Activated CD8-positive, alpha-beta memory T cell treated with anti-CD3 and anti-CD28 coated beads, Interleukin-2, amount 50 U/mL, for 48 hours (primary cell): ENCODE data around the gene SLC52A3.
"Not testable (repeated sequence)": the region's sequence is repeated elsewhere in the genome, so short reads cannot be mapped to it uniquely, and the experiment has no call there.

Source experiments
- DNase-seq: peaks from one replicate; pipeline ENCODE4 v3.0.0-alpha.2; 2020

Gene SLC52A3

GRCh38 chr20:768426-768978 lies at the start of gene SLC52A3:
Gene SLC52A3, minus strand, starts transcription at chr20:768500. Its CDS starts 2,726 bp downstream, at chr20:765774.
- no peak for DNase-seq

GRCh38 chr20:815914-816606 lies 47.8 kb upstream of the SLC52A3 start:
- DNase-seq, result peak; percentile 79

- no peak for DNase-seq
Measured at GRCh38 chr20:815226-815625, 46.9 kb upstream of the SLC52A3 start.

- DNase-seq, result no peak
Measured at GRCh38 chr20:813390-813789, 45.1 kb upstream of the SLC52A3 start.

- not testable (repeated sequence) for DNase-seq
Measured at GRCh38 chr20:812435-812814, 44.1 kb upstream of the SLC52A3 start.

GRCh38 chr20:811776-812434 lies 43.6 kb upstream of the SLC52A3 start:
- DNase-seq, result not testable (repeated sequence)

- no peak for DNase-seq
Measured at GRCh38 chr20:805713-806112, 37.4 kb upstream of the SLC52A3 start.

- DNase-seq, result no peak
Measured at GRCh38 chr20:801678-802077, 33.4 kb upstream of the SLC52A3 start.

GRCh38 chr20:800026-800425 lies 31.7 kb upstream of the SLC52A3 start:
- DNase-seq, result not testable (repeated sequence)

- not testable (repeated sequence) for DNase-seq
Measured at GRCh38 chr20:798746-799145, 30.4 kb upstream of the SLC52A3 start.

- no peak for DNase-seq
Measured at GRCh38 chr20:796921-797320, 28.6 kb upstream of the SLC52A3 start.

- no peak for DNase-seq
Measured at GRCh38 chr20:792248-792647, 23.9 kb upstream of the SLC52A3 start.

- DNase-seq, result no peak
Measured at GRCh38 chr20:791056-791455, 22.8 kb upstream of the SLC52A3 start.

- DNase-seq, result no peak
Measured at GRCh38 chr20:787825-788224, 19.5 kb upstream of the SLC52A3 start.

GRCh38 chr20:779771-780170 lies 11.5 kb upstream of the SLC52A3 start:
- DNase-seq, result no peak

GRCh38 chr20:776165-776564 lies 7.9 kb upstream of the SLC52A3 start:
- DNase-seq, result no peak

- no peak for DNase-seq
Measured at GRCh38 chr20:775679-776135, 7.4 kb upstream of the SLC52A3 start.

- no peak for DNase-seq
Measured at GRCh38 chr20:774660-775057, 6.4 kb upstream of the SLC52A3 start.

GRCh38 chr20:774016-774659 lies 5.8 kb upstream of the SLC52A3 start:
- no peak for DNase-seq

GRCh38 chr20:772806-773205 lies 4.5 kb upstream of the SLC52A3 start:
- no peak for DNase-seq

GRCh38 chr20:771741-772464 lies 3.6 kb upstream of the SLC52A3 start:
- no peak for DNase-seq

- no peak for DNase-seq
Measured at GRCh38 chr20:770691-771090, 2.4 kb upstream of the SLC52A3 start.

- no peak for DNase-seq
Measured at GRCh38 chr20:766906-767305, 1.4 kb downstream of the SLC52A3 start.
